RKO (cell line): ENCODE results near the gene MYH7.
A peak's percentile ranks its signal among the peaks of the same experiment; 100 is the strongest.
"Not testable (repeated sequence)": the region's sequence is repeated elsewhere in the genome, so short reads cannot be mapped to it uniquely, and the experiment has no call there.

Experiments used
- DNase-seq: peaks from one replicate; pipeline ENCODE4 v3.0.0-alpha.2; 2016; ENCODE audit warnings: low spot score

Gene MYH7

GRCh38 chr14:23386266-23386657 lies 49.2 kb downstream of the MYH7 start:
- not testable (repeated sequence) for DNase-seq

- DNase-seq: no peak
These were observed 49.7 kb downstream of the MYH7 start for GRCh38 chr14:23385642-23386265.

- DNase-seq: no peak
These were observed 50.2 kb downstream of the MYH7 start for GRCh38 chr14:23385244-23385641.

- no peak for DNase-seq
These were observed 50.9 kb downstream of the MYH7 start for GRCh38 chr14:23384364-23385080.

GRCh38 chr14:23382731-23383440 lies 52.6 kb downstream of the MYH7 start:
- DNase-seq: no peak

- no peak for DNase-seq
These were observed 53.2 kb downstream of the MYH7 start for GRCh38 chr14:23382276-23382675.

- peak; percentile 94 for DNase-seq
These were observed 53.6 kb downstream of the MYH7 start for GRCh38 chr14:23381871-23382270.

GRCh38 chr14:23380976-23381375 lies 54.5 kb downstream of the MYH7 start:
- DNase-seq: no peak

GRCh38 chr14:23380197-23380914 lies 55.1 kb downstream of the MYH7 start:
- no peak for DNase-seq

- DNase-seq: no peak
These were observed 55.9 kb downstream of the MYH7 start for GRCh38 chr14:23379366-23380196.

- no peak for DNase-seq
These were observed 56.7 kb downstream of the MYH7 start for GRCh38 chr14:23378612-23379220.

GRCh38 chr14:23377573-23378563 lies 57.6 kb downstream of the MYH7 start:
- no peak for DNase-seq

GRCh38 chr14:23377198-23377550 lies 58.3 kb downstream of the MYH7 start:
- no peak for DNase-seq

GRCh38 chr14:23376482-23377197 lies 58.8 kb downstream of the MYH7 start, which contains the start of gene CMTM5:
CMTM5 (plus strand) TSS chr14:23377046; CDS start chr14:23377252, 206 bp downstream.
- no peak for DNase-seq

- no peak for DNase-seq
These were observed 59.8 kb downstream of the MYH7 start for GRCh38 chr14:23375527-23376251.

GRCh38 chr14:23373041-23373440 lies 62.4 kb downstream of the MYH7 start:
- no peak for DNase-seq

GRCh38 chr14:23372509-23372908 lies 63.0 kb downstream of the MYH7 start, which contains the start of gene IL25:
IL25 (plus strand) TSS chr14:23372809.
- DNase-seq: no peak

- DNase-seq: no peak
These were observed 63.6 kb downstream of the MYH7 start for GRCh38 chr14:23371865-23372264.
